Liver (tissue), 9 donors: ENCODE measurements around the gene NBEA. TPM values are rescaled to one million over a fixed set of nuclear protein-coding genes. Genes with fewer than 3 reads are reported as not detected.

ENCODE experiments used
- DNase-seq: peaks from one replicate; pipeline ENCODE4 v3.0.0-alpha.2; 2017; ENCODE audit warnings: low spot score
- H3K27ac ChIP-seq, 2 donors: one replicate each; pipeline ENCODE4 v1.7.0; 2013; ENCODE audit warnings: inconsistent platforms in 2 of 2, low read length in 2 of 2, control low read depth in 1 of 2, low read depth in 1 of 2, mild to moderate bottlenecking in 1 of 2
- H3K27me3 ChIP-seq, 4 donors: one replicate each; pipeline versions ENCODE4 v1.6.1 to v1.7.0; 2013; ENCODE audit warnings: low read length in 3 of 4, inconsistent platforms in 1 of 4, mild to moderate bottlenecking in 1 of 4, moderate library complexity in 1 of 4; ENCODE audit not compliant: control insufficient read depth in 4 of 4, insufficient read depth in 4 of 4
- H3K36me3 ChIP-seq, 4 donors: one replicate each; pipeline versions ENCODE4 v1.6.1 to v1.7.0; 2013; ENCODE audit warnings: low read length in 3 of 4, mild to moderate bottlenecking in 3 of 4, low read depth in 1 of 4, moderate library complexity in 1 of 4; ENCODE audit not compliant: control insufficient read depth in 4 of 4, insufficient read depth in 3 of 4
- H3K4me1 ChIP-seq, 4 donors: one replicate each; pipeline versions ENCODE4 v1.6.1 to v1.7.0; 2013; ENCODE audit warnings: low read length in 3 of 4, mild to moderate bottlenecking in 3 of 4, moderate library complexity in 1 of 4; ENCODE audit not compliant: control insufficient read depth in 4 of 4, insufficient read depth in 4 of 4
- H3K4me3 ChIP-seq, 3 donors: one replicate each; pipeline versions ENCODE4 v1.6.1 to v1.7.0; 2013; ENCODE audit warnings: low read length in 3 of 3, control low read depth in 1 of 3, low read depth in 1 of 3, mild to moderate bottlenecking in 1 of 3
- H3K9ac ChIP-seq, 2 donors: one replicate each; pipeline ENCODE4 v1.7.0; 2013; ENCODE audit warnings: low read length in 2 of 2, mild to moderate bottlenecking in 2 of 2, moderate library complexity in 2 of 2, control low read depth in 1 of 2, low read depth in 1 of 2
- H3K9me3 ChIP-seq, 4 donors: one replicate each; pipeline versions ENCODE4 v1.6.1 to v1.7.0; 2013; ENCODE audit warnings: low read length in 3 of 4; ENCODE audit not compliant: control insufficient read depth in 4 of 4
- EGR1 ChIP-seq, 2 donors: IDR thresholded peaks; 2 replicates each; pipeline ENCODE4 v1.6.1; 2016 to 2018; ENCODE audit warnings: antibody characterized with exemption in 2 of 2, low read depth in 2 of 2
- FOXA1 ChIP-seq: IDR thresholded peaks from 2 replicates; pipeline ENCODE4 v1.6.1; 2016; ENCODE audit warnings: antibody characterized with exemption
- FOXA2 ChIP-seq: IDR thresholded peaks from 2 replicates; pipeline ENCODE4 v1.6.1; 2016; ENCODE audit warnings: antibody characterized with exemption
- GABPA ChIP-seq, 2 donors: IDR thresholded peaks in 1 of 2; conservative IDR thresholded peaks in 1 of 2; 2 replicates each; pipeline ENCODE4 v1.6.1; 2016; ENCODE audit warnings: antibody characterized with exemption in 2 of 2, mild to moderate bottlenecking in 1 of 2, moderate library complexity in 1 of 2
- HNF4G ChIP-seq: IDR thresholded peaks from 2 replicates; pipeline ENCODE4 v1.6.1; 2016; ENCODE audit warnings: antibody characterized with exemption
- NR2F2 ChIP-seq: IDR thresholded peaks from 2 replicates; pipeline ENCODE4 v1.6.1; 2016; ENCODE audit warnings: antibody characterized with exemption
- RAD21 ChIP-seq, 2 donors: IDR thresholded peaks; 2 replicates each; pipeline ENCODE4 v1.6.1; 2016; ENCODE audit warnings: antibody characterized with exemption in 2 of 2, mild to moderate bottlenecking in 2 of 2
- SP1 ChIP-seq: IDR thresholded peaks from 2 replicates; pipeline ENCODE4 v1.6.1; 2018; ENCODE audit warnings: antibody characterized with exemption, mild to moderate bottlenecking
- TAF1 ChIP-seq: conservative IDR thresholded peaks from 2 replicates; pipeline ENCODE4 v1.6.1; 2016; ENCODE audit warnings: antibody characterized with exemption, mild to moderate bottlenecking
- YY1 ChIP-seq: IDR thresholded peaks from 2 replicates; pipeline ENCODE4 v1.6.1; 2016; ENCODE audit warnings: antibody characterized with exemption, mild to moderate bottlenecking
- ZBTB33 ChIP-seq: IDR thresholded peaks from 2 replicates; pipeline ENCODE4 v1.6.1; 2016; ENCODE audit warnings: antibody characterized with exemption
- WGBS: extraction: QIAGEN DNeasy Blood & Tissue Kit; methylation state at CpG from one replicate; pipeline ENCODE4 v1.1.7; 2013; 5-methylcytosine and 5-hydroxymethylcytosine counted together
- polyA plus RNA-seq, 2 donors: library from polyadenylated mRNA; stranded (reverse) in 1 of 2; unstranded in 1 of 2; fragments of 200-250 nt in 1 of 2; fragments of >200 nt in 1 of 2; fragmentation: Nextera tagmentation in 1 of 2; extraction: Ambion mirVana in 1 of 2; gene quantifications; one replicate each; pipeline versions ENCODE4 v1.2.1 to v1.2.3, GENCODE V29; 2013 to 2015
- total RNA-seq, 2 donors: library from RNA; depleted of rRNA; stranded (reverse); fragments of >200 nt; gene quantifications; one replicate each; pipeline ENCODE4 v1.2.3, GENCODE V29; 2014
- TF ChIP-seq, protein P1 (sequence below): fragments of 150-350 bp; IDR thresholded peaks from 2 replicates; pipeline ENCODE4 v1.5.1; 2017; ENCODE audit warnings: improper control_type of control experiment, low read depth, low read length; ENCODE audit not compliant: missing input control
- donor health status: healthy.
- donor health status: healthy.
- donor health status: healthy.
- donor health status: healthy.
- donor health status: healthy.

The NBEA gene
- total and polyA plus RNA-seq, 4 donors, result 0.24 to 3.5 (median 1.4) TPM

DNA sequence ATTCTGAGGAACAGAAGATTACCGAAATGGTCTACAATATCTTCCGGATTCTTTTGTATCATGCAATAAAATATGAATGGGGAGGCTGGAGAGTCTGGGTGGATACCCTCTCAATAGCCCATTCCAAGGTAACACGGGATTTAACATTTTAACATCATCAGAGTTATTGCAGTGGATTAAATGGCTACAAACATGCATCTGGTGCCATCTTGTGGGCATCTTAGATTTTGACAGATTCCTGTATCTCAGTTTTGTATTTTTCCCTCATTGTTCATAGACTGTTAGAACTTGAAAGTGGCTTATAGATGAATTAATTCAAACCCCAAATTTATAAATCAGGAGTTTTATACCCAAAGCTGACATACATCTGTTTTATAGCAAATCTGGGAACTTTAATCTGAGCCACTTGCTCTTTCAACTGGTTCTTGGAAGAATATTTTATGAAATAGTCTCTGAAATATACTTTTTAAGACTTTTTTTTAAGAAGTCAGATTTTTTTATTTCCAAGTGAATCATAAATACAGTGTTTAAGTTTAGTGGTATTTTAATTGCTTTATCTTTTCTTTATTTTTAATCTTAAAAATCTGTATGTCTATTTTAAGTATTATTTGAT is 215.2 kb downstream of the NBEA start:
- DNase-seq, result no peak
- 33% methylated on average over 3 of the region's 3 CpGs for WGBS
- TF ChIP-seq RAD21 (IDR thresholded peaks at IDR 0.05), result peak; percentile 95 to 96
- no peak for TF ChIP-seq HNF4G
- TF ChIP-seq, protein P1, sequence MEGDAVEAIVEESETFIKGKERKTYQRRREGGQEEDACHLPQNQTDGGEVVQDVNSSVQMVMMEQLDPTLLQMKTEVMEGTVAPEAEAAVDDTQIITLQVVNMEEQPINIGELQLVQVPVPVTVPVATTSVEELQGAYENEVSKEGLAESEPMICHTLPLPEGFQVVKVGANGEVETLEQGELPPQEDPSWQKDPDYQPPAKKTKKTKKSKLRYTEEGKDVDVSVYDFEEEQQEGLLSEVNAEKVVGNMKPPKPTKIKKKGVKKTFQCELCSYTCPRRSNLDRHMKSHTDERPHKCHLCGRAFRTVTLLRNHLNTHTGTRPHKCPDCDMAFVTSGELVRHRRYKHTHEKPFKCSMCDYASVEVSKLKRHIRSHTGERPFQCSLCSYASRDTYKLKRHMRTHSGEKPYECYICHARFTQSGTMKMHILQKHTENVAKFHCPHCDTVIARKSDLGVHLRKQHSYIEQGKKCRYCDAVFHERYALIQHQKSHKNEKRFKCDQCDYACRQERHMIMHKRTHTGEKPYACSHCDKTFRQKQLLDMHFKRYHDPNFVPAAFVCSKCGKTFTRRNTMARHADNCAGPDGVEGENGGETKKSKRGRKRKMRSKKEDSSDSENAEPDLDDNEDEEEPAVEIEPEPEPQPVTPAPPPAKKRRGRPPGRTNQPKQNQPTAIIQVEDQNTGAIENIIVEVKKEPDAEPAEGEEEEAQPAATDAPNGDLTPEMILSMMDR, result peak; percentile 74

DNA sequence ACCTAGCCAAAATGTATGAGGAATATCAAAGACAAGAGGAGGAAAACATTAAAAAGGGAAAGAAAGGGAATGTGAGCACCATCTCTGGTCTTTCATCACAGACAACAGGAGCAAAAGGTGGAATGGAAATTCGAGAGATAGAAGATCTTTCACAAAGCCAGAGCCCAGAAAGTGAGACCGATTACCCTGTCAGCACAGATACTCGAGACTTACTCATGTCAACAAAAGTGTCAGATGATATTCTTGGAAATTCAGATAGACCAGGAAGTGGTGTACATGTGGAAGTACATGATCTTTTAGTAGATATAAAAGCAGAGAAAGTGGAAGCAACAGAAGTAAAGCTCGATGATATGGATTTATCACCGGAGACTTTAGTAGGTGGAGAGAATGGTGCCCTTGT is 217.0 kb downstream of the NBEA start:
- H3K4me1 ChIP-seq, result peaks cover 0 to 4% (median 3%) of the 10 kb centered on the region in 4 donors
- no peak overlapping the region for H3K27ac ChIP-seq
- no peaks in the 10 kb centered on the region for H3K27me3 ChIP-seq
- no peak overlapping the region for H3K4me3 ChIP-seq
- TF ChIP-seq, protein P1, result no peak
- no peak for TF ChIP-seq ZBTB33
- TF ChIP-seq YY1, result no peak
- TF ChIP-seq EGR1 (IDR thresholded peaks at IDR 0.05; ENCODE audit: low read depth in 2 of 2), result no peak
- no peak for TF ChIP-seq SP1
- no peak for TF ChIP-seq FOXA1
- no peak for TF ChIP-seq NR2F2
- TF ChIP-seq TAF1, result no peak
- no peak for TF ChIP-seq FOXA2
- no peak for TF ChIP-seq GABPA (IDR thresholded peaks at IDR 0.05 in 1 of 2, conservative IDR thresholded peaks at IDR 0.05 in 1 of 2)
- no peak for TF ChIP-seq HNF4G
- WGBS, result 77% methylated on average over 5 of the region's 5 CpGs
- no peak overlapping the region for H3K9ac ChIP-seq
- H3K9me3 ChIP-seq, result no peaks in the 10 kb centered on the region
- DNase-seq, result no peak
- H3K36me3 ChIP-seq, result no peaks in the 10 kb centered on the region

More for the DNA sequence above, 215.2 kb downstream of the NBEA start:
- no peaks in the 10 kb centered on the region for H3K27me3 ChIP-seq
- H3K4me1 ChIP-seq, result peaks cover 0 to 4% (median 3%) of the 10 kb centered on the region in 4 donors
- no peaks in the 10 kb centered on the region for H3K36me3 ChIP-seq
- H3K4me3 ChIP-seq, result no peak overlapping the region
- no peak overlapping the region for H3K27ac ChIP-seq
- H3K9ac ChIP-seq, result no peak overlapping the region
- no peaks in the 10 kb centered on the region for H3K9me3 ChIP-seq
